HG03442 (cell line): ENCODE results near the gene GANAB.
"Not testable (repeated sequence)": the region's sequence is repeated elsewhere in the genome, so short reads cannot be mapped to it uniquely, and the experiment has no call there.

Experiments used
- ATAC-seq: cut with Tn5 transposase; IDR thresholded peaks from one replicate; pipeline ENCODE4 v1.9.1; 2021; ENCODE audit warnings: mild to moderate bottlenecking, moderate library complexity; ENCODE audit not compliant: unreplicated experiment

The GANAB gene

GRCh38 chr11:62603072-62603408 is 43.4 kb downstream of the GANAB start:
- ATAC-seq: no peak

GRCh38 chr11:62602141-62603071 is 44.0 kb downstream of the GANAB start:
- ATAC-seq: no peak

- peak; percentile 73 for ATAC-seq
Observed at GRCh38 chr11:62601372-62602140, 44.9 kb downstream of the GANAB start, which contains the start of gene MTA2. TSS of gene MTA2 (minus strand) at chr11:62601865. CDS start at chr11:62601450, 415 bp downstream.

GRCh38 chr11:62601122-62601371 is 45.4 kb downstream of the GANAB start:
- peak; percentile 6 for ATAC-seq

DNA sequence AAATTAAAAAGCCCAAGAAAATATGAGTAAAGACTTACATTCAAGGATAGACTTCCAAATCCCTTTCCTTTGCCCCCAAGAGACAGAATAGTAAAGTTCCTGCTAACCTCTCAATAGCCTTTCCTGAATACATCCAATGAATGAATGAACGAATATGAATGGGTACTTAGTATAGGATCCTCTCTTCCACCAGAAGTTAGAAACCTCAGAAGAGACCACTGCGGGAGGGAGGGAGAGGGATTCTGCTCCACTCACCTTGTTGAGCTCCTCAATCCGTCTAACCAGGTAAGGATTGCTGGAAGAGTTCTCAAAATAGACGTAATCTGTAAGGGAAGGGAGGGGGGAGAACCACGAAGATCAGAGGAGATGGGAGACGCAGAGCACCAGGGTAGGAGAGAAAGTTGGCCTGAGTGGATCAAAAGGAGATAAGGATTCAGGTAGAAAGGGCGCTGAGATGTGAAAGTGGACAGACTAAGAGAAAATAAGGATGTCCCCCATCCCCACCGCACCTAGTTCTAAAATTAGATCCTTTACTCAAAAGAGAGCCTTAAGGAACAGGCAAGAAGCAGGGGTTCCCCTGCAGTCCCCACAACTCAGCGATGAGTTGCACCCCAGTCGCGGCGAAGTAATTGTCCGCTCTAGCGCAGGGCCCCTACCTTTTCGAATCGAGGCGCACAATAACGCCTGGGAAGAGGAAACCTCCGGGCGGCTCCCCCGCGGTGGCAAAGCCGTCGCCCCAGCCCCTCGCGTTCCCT is 45.9 kb downstream of the GANAB start:
- no peak for ATAC-seq

GRCh38 chr11:62599901-62600300 is 46.5 kb downstream of the GANAB start:
- ATAC-seq: no peak

GRCh38 chr11:62599069-62599696 is 47.2 kb downstream of the GANAB start:
- peak; percentile 49 for ATAC-seq

- ATAC-seq: no peak
Observed at GRCh38 chr11:62595124-62595523, 51.3 kb downstream of the GANAB start.

DNA sequence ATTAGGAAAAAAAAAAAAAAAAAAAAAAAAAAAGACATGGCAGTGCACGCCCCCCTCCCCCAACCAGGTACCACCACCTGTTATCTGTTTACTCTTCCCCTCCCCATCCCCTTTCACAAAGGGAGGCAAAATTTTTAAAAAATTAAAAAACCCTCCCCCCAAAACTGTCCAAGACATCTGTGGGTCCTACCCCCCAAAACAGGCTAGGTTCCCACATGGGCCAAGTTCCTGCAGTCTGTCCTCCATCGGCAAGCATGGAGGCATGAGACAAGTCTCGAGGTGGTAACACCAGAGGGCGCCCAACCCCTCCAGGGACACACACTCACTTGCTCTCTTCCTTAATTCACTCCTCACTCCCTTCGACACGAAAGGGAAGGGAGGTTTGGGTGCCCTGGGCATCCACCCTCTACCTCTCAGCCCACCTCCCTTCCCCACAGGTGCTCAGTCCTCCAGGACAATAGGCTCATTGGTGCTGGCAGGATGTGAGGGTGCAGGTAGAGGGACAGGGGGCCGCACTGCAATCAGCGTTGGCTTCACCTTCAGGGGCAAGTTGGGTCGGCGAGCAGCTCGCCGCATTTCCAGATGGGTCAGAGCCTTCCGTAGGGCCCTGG is 52.9 kb downstream of the GANAB start:
- ATAC-seq: no peak

- no peak for ATAC-seq
Observed at GRCh38 chr11:62592989-62593421, 53.4 kb downstream of the GANAB start.

- ATAC-seq: peak; percentile 4
Observed at GRCh38 chr11:62592146-62592815, 54.1 kb downstream of the GANAB start.

DNA sequence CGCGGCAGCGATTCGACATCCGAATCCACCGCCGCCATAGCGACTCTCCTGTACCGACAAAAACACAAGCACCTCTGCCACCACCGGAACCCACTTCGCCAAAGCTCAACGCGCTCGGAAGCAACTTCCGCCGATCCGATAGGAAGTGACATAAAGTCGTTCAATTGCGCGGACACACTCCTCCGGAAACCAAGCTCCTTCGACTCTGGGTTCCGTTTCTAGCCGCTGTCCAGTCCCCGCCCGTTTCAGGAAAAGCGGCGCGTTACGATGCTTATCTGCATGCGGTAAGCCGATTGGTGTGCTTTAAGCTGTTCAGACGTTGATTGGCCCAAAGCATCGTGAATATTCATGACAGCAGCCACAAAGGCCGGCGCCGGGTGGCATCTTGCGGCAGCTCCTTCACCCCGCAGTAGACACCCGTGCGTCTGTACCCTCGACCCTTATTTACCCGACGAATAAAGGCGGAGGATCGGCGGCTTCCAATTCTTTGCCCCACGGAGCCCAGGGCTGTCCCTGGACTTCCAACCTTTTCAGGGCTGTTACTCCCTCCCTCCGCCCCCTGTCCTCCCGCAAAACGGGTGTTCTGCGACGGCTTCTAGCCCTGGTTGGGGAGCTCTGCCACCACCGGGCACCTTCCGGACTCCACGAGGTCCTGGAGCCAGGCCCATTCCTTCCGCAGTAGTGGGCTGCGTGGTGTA is 54.8 kb downstream of the GANAB start, which contains the start of gene TUT1:
Gene TUT1 (minus strand): TSS at position 76 of the 698 bp plus-strand sequence. CDS start 38 bp downstream, at position 38.
- ATAC-seq: peak; percentile 75

GRCh38 chr11:62588966-62589637 is 57.3 kb downstream of the GANAB start:
- ATAC-seq: no peak

GRCh38 chr11:62585356-62585755 is 61.1 kb downstream of the GANAB start:
- not testable (repeated sequence) for ATAC-seq

GRCh38 chr11:62581735-62582134 is 64.7 kb downstream of the GANAB start:
- not testable (repeated sequence) for ATAC-seq

DNA sequence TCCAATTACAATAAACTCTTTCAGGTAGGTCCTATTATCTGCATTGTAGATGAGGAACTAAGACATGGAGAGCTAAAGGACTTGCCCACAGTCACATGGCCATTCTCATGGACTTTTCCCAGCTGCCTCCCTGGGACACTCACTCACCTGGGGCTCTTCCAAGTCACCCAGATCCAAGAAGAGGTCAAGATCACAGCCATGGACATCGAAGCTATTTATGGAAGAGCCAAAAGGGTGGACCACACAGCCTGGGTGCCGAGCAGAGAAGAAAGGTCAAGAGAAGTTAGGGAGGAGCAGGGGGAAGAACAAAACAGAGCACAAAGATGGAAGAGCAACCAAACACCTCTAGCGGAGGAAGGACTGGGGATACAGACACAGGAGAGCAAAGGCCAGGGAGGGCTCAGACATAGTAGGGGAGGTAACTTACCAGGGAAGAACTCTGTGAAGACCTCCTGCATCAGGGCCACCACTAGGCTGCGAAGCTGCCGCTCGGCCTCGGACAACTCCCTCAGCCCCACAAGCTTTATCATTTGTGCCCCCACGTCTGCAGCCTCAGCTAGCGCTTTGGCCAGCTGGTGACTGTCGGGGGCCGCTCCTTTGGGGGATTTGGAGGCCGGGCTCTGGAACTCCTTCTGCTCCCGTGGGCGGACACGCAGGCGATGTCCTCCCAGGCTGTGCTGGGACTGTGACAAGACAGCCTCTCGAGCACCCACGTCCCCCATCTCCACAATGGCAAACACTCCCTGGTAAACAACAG is 65.3 kb downstream of the GANAB start:
- no peak for ATAC-seq

- no peak for ATAC-seq
Observed at GRCh38 chr11:62579252-62579651, 67.2 kb downstream of the GANAB start.

GRCh38 chr11:62578541-62578940 is 67.9 kb downstream of the GANAB start:
- no peak for ATAC-seq
